HG02973 (cell line): ENCODE data around the gene AATF.
"Not testable (repeated sequence)": the region's sequence is repeated elsewhere in the genome, so short reads cannot be mapped to it uniquely, and the experiment has no call there.

Experiments
- ATAC-seq: cut with Tn5 transposase; IDR thresholded peaks from one replicate; pipeline ENCODE4 v1.9.1; 2021; ENCODE audit warnings: moderate library complexity; ENCODE audit not compliant: unreplicated experiment

Gene AATF

DNA sequence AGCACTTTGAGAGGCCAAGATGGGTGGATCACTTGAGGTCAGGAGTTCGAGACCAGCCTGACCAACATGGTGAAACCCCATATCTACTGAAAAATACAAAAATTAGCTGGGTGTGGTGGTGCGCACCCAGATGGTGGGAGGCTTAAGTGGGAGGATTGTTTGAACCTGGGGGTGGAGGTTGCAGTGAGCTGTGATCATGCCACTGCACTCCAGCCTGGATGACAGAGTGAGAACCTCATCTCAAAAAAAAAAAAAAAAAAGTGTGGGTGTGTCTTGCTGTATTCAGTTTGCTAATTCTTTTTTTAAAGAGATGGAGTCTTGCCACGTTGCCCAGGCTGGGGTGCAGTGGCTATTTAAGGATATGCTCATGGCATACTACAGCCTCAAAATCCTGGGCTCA lies 124.7 kb downstream of the AATF start:
- ATAC-seq: not testable (repeated sequence)

DNA sequence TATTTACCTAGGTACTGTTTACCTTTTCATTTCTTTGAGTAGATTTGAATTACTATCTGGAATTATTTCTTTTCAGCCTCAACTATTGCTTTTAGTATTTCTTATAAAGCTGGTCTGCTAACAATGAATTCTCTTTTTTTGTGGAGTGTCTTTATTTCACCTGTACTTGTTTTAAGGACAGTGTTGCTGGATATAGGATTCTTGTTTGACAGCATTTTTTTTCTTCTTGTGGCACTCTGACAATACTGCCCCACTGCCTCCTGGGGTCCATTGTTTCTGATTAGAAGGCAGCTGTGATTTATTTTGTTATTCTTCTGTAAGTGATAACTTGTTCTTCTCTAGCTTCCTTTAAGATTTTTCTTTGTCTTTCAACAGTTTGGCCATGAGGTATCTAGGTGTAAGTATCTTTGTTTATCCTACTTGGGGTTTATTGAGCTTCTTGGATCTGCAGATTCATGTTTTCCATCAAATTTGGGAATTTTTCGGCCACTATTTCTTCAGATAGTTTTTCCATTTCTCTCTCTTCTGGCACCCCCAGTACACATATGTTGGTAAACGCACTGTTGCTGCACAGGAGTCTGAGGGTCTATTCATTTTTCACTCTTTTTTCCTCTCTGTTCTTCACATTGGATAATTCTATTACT lies 130.4 kb downstream of the AATF start:
- no peak for ATAC-seq

DNA sequence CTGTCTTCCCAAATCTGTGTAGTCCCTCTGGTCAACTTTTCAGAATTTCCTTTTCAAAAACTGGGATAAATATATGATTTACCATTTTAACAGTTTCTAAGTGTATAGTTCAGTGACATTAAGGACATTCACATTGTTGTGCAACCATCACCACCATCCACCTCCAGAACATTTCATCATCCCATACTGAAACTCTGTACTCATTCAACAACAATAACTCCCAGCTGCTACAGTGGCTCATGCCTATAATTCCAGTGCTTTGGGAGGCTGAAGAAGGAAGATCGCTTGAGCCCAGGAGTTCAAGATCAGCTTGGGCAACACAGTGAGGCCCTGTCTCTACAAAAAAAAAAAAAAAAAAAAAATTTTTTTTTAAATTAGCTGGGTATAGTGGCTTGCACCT lies 131.0 kb downstream of the AATF start:
- ATAC-seq: no peak

DNA sequence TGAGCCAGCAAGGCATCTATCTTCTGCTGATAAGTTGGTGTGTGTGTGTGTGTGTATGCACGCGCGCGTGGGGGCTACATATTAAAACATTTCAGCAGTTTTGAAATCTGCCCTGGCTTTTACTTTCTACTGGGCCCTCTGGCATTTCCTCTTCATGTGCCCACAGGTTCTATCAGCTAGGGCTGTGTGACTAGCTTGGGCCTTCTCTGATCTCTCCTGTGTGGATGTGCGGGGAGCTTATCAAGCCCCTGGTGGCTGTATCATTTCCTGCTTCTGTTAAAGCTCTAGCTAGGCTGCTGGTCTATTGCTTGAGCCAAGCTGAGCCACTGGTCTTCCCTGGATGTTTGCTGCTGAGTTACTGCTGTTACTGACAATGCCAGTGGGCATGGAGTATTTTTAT lies 132.5 kb downstream of the AATF start:
- no peak for ATAC-seq

DNA sequence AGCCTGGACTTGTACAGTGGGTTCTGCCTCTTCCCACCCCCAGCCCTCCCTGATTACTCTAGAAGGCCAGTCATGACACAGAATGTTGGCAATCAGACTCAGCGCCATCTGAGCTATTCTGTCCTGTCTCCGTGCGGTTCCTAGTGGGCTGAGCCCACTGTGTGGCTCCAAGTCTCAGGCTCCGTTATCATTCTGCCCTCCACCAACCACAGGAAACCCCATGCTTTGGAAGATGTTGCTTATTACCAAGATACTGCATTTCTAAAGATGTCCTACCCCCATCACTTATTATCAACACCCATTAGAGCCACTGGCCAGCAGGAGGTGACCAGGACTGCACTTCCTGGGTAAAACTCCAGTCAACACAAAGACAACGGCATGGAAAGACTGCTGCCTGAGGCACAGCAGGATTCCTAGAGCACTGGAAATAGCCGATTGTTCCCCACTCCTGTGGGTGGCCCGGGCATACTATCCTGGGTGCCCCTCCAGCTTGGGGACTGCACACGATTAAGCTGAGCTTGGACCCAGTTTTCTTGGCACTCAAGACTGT lies 133.6 kb downstream of the AATF start:
- ATAC-seq: no peak

DNA sequence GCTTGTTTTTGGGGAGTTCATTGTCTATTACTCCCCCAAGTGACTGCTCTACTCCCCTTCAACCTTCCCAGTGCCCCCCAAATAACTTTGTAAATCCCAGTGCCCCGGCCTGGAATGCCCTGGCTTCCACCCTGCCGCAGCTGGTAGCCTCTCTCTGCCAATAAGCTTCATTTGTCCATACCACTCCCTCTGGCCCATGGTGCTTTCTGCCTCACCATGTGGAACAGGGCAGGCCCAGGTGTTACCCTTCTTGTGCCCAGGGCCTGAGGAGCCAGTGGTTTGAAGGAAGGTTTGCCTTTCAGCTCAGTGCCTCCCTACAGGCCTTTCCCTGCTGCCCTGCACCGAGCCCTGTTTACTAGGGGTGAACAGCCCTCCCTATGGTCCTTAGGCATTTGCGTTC lies 134.2 kb downstream of the AATF start:
- no peak for ATAC-seq

DNA sequence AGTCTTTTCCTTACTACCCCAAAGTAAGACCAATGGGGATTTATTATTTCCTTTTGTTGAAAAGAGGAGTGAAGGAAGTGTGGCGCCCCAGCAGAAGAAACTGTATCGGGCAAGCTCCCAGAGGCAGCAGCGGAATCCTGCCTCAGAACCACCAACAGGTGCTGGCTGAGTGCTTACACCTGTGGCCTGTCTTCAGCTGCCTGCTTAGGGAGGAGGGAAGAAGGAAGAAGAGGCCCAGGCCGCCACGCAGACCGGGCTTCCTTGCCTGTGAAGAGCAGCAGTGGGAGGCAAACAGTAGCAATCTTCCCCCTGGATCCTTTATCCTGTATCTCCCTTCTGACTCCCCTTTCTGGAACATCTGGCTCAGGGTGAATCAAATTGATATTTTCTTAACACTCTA lies 134.7 kb downstream of the AATF start:
- no peak for ATAC-seq

DNA sequence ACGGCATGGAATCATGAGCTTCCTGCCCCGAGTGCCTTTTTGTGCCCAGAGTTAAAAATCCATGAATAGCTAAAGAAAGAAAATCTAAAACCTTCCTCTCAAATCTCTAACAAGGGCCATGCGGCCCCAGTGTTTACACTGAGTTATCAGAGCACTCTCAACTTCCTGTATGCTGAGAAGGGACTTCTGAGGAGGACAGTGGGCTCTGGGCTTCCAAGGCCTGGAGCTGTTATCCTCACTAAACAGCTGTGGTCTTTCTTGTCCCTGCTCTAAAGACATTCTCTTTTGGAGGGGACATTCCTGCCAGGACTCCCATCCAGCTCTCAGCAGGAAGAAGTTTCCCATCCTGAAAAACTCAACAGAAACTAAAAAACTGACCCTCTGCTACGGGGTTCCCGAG lies 135.6 kb downstream of the AATF start:
- no peak for ATAC-seq

DNA sequence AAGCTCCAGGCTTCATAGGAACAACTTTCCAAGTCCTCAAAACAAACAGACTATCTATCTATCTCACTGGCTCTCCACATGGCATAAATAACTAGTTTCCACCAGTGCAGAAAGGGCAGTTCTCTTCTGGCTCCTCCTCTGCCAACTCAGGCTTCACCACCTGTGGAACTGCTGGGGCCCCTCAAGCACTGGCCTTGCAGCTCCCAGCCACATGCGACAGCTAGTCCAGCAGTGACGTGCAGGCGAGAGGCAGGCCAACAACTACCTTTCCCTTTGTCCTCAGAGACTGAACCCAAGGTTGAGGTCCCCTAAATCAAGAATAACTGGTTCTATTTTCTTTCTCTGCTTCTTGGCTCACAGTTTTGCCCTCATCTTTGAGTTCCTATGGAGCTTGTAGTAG lies 137.6 kb downstream of the AATF start:
- ATAC-seq: no peak

DNA sequence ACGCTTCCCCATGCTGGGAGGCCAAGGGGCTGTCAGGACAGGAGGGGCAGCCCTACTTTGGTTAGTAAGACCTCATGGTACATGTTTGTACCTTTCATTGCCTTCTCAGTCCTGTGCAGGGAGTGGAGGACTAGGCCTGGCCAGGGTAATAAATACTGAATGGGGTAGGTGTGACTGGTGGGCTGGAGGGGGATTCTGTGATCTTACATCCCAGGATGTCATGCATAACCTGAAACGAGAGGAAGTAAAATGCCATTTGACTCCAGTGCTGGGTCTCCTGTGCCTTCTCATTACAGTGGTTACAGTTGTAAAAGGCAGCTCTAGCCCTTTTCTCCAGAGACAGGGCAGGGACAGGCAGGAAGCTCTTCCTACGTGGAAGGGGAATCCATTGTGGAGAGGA lies 138.2 kb downstream of the AATF start:
- no peak for ATAC-seq

DNA sequence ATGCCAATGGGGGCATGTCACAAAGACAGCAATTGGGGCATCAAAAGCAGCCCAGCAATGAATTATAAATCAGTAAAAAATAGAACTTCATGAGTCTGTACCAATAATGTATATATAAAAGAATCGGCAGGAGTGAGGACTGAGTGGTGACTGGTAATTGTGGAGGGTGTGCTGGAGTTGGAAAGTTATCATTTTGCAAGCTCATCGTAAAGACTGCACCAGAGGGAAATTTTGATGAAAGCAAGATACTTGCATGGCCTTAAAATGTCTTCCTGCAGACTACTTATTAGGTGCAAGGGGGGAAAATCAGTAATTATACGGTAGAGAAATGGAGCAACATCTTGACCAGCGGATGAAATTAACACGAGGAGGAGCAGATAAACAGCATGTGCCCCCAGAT lies 138.9 kb downstream of the AATF start:
- no peak for ATAC-seq

DNA sequence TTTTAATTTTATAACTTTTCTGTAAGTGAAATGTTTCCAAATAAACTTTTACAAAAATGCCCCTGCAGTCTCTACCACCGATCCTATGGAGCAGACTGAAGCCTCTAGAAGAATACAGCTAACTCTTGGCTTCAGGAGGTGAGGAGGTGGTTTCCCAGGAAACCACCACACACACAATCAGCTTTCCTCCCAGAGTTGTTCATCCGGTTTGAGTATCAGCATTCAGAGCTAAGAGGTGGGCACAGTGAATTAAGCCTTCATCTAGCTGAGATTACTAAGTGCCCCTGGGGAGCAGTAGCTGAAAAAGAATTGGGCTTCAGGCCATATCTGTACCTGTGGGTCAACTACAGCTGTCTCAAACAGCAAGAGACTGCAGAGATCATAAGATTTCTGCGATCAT lies 139.7 kb downstream of the AATF start:
- no peak for ATAC-seq

DNA sequence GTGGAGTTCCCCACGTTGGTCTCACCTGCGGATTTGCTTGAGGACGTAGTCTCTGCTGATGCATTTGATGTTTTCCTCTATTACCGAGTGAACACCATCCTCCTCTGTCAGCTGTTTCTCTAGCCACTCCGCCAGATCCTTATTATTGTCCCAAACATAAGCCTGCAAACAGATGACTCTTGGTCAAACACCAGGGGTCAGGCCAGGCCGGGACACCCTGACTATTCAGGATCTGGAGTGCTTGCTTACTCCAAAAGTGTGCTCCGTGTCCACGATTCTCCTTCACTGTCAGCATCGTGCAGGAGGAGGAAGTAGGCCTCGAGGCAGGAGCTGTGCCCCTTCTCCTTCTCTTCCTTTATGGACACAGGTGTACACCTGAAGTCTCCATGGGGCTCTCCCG lies 140.2 kb downstream of the AATF start:
- ATAC-seq: no peak

DNA sequence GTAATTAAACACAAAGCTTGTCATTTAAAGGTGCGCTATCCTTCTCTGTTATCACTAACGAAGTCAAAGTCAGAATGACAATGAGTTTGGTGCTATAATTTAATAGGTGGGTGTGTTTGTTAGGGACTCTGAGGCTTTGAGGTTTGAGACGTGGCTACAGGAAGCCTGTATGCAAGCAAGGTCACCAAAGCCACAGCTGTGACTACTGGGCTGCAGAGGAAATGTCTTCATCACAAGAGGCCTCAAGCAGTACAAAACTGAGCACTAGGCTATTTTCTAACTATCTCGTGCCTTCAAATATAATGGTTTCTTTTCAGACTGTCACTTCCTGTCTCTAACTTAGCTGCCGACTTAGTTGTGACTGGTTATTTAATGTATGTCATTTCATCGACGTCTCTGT lies 141.2 kb downstream of the AATF start:
- peak; percentile 65 for ATAC-seq

DNA sequence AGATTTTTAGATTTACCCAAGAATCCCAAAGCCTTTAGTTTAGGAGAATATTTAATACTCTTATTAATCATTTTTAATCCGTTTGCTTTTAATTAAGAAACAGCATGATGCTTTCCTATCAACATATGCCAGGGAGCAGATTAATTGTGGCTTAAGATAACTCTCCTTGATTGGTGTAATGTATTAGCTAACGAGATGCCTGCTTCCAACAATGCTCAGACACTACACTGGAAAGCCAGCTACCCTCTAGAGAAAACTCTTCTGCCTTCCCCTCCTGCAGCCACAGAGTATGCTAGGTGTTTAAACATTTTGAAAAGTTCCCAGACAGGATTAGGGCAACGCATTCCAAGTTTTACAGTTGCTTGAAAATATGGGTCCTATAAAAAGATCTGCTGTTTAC lies 142.2 kb downstream of the AATF start:
- no peak for ATAC-seq

DNA sequence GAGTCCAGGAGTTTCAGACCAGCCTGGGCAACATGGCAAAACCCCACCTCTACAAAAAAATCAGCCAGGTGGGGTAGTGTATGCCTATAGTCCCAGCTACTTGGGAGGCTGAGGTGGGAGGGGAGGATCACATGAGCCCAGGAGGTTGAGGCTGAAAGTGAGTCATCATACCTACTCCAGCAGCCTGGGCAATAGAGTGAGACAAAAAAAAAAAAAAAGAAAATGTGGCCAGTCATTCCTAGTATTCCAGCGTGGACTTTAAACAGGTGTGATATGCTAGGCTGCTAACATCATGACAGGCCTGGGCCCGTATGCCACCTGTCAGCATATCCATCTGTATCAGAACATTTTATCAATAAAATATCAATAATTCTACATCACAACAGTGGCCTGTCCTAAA lies 143.3 kb downstream of the AATF start:
- ATAC-seq: no peak

DNA sequence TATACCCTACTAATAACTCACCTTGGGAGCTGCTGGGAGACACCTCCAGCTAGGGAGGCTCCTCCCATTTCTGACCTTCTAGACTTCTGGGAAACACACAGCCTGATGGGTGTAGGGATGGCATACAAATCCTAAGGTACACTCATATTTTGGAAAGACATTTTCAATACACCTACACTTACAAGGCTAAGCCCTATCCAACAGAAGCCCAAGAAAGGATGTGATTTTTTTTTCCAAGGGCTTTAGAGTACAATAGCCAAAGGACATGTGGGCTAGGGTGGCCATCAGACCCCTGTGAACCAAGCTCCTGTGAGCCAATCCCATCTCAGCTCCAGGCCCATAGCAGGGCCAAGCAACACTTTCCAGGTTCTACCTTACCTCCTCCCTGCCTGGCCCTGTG lies 143.9 kb downstream of the AATF start:
- ATAC-seq: no peak

DNA sequence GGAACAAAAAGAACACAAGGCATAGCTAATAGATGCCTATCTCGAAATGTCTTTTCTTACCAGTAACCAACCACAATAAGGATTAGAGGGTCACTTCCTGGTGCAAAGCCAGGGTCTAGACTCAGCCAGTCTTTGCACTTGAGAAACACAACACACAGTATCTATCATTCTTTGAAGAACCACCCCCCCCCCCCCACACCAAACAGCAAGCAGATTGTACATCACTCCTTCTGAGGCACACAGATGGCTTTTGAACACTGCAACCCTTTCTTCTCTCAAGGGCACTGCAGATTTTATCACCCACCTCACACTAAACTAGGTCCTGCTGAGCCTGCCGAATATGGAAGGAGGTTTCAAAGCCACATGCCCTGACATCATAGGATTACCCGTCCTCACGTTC lies 145.6 kb downstream of the AATF start:
- ATAC-seq: no peak

DNA sequence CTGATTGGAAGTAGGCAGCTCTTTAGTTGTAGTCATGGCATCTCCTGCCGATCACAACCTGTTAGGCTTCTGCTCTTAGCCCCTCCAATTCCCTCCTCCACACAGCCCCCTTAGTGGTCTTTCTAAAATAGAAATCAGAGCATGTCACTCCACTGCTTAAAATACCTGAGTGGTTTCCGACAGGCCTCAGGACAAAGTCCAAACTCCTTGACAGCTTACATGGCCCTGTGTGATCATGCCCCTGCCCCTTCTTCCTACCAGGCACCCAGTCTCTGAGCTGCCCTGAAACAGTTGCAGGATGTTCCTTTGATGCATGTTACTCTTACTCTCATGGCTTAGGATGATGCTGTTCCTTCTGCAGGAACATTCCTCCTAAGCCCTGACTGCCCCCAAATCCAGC lies 147.3 kb downstream of the AATF start:
- no peak for ATAC-seq

DNA sequence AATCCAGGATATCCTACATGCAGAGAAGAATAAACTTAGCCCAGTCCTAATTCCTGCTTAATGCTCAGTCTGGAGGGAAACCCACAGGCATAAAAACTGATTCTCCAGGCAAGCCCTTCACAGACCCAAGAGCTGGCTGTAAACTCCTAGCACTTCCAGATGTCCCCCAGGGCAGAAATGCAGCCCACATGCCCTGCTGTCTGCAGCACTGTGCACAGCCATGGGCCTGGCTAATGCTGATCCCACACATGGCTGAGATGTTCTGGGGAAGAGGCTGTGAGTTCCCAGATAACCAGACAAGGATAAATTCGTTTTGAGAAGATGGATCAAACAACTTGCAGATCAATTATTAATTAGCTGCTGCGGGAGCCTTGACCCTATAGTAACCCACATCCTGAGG lies 148.4 kb downstream of the AATF start:
- no peak for ATAC-seq

DNA sequence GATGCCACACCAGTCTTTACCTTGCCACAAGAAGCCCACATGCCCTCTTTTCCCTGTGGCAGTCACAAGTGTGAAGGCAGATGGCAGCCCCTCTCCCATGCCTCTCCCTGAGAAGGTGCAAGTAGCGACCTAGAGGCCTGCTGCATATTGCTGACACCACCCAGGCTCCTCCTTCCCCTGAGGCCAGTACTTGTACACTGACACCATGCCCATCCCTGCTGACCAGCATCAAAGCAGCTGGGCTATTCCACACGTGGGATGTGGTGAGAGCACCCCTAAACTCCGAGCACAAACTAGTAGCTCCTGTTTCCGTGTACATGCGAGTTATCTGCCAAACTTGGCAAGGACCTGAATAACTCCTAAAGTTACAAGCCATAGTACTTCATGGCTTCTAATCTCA lies 149.4 kb downstream of the AATF start:
- ATAC-seq: no peak

DNA sequence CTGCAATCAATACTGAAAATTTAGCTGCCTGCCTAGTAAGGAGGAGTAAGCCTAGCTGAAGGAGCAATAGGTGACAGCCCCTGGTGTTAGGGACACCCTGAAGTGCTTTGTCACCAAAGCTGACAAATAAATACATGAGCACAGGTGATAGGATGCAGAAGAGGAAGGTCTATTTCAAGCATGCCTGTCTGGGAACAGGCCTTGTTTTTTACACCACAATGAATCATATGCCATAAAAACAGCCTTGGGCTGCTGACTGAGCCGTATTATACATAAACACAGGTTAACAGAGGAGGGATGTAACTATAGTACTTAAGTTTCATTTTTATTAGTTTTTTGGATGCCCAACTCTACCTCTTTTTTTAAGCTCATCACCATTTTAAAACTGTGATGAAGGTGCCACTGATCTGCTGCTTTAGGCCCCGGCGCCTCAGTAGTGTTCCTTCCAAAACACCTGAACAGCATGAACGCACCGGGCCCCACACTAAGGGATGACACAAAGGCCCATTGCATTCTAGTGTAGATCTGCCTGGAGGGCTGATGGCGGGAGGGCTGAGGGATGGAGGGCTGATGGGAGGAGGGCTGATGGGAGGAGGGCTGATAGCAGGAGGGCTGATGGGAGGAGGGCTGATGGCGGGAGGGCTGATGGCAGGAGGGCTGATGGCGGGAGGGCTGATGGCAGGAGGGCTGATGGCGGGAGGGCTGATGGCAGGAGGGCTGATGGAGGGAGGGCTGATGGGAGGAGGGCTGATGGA lies 150.3 kb downstream of the AATF start:
- no peak for ATAC-seq

DNA sequence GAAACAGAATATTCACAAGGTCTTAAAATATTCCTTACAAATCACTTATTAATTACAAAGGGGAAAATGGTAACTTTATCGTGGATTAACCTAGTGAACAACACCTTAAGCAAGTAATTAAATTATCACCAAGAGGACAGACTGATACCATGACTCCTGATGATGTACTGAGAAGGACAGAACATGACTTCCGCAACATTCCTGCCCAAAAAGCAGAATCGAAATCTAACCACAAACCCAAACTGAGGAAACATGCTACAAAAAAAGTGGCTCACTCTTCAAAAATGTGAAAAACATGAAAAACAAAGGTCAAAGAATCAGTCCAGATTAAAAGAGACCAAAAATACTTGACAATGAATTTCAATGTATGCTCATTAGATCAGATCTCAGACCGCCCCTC lies 151.5 kb downstream of the AATF start:
- ATAC-seq: no peak
